Central memory CD4-positive, alpha-beta T cell (primary cell): ENCODE measurements around the gene NR2F2.

ENCODE experiments used
- DNase-seq: peaks from one replicate; pipeline ENCODE4 v3.0.0; 2022

Gene NR2F2

DNA sequence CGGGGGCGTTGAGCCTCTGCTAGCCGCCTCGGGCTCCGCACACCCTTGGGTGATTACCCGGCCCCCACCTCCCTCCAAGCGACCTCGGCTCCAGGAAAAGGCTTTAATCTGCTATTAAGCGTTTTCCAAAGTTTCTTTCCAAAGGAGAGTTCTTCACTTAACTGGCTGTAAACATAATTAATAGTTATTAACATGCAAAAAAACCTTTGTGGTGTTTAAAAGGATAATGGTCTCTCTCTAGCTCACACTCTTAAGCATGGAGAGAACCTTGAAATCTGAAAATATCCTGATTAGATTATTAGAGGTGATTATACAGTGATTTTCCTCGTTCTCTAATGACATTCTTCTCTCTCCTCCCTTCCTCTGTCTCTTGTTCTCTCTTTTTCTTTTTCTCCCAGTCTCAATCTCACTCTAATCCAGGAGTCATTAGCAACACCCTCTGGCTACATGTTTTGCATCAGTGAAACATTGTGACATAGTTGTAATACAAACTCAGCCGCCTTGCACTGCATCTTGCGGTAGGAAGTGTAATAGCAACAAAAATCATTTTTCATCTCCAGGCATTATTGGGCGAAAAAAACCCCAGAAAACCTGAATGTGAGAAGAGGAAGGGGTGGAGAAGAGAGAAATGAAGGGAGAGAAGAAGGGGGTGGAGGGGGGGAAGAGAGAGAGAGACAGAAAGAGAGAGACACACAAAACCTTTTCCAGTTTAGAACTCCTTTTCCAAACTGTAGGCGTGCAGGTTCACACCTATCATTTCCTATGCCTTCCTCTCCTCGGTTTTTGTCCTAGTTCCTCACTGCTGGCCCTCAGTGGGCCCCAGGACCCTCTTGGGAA, 24.4 kb downstream of the NR2F2 start:
- DNase-seq: no peak

- DNase-seq: no peak
These were observed 25.2 kb downstream of the NR2F2 start for GRCh38 chr15:96355568-96356187.

- peak; percentile 47 for DNase-seq
These were observed 26.3 kb downstream of the NR2F2 start for GRCh38 chr15:96356494-96357455.

DNA sequence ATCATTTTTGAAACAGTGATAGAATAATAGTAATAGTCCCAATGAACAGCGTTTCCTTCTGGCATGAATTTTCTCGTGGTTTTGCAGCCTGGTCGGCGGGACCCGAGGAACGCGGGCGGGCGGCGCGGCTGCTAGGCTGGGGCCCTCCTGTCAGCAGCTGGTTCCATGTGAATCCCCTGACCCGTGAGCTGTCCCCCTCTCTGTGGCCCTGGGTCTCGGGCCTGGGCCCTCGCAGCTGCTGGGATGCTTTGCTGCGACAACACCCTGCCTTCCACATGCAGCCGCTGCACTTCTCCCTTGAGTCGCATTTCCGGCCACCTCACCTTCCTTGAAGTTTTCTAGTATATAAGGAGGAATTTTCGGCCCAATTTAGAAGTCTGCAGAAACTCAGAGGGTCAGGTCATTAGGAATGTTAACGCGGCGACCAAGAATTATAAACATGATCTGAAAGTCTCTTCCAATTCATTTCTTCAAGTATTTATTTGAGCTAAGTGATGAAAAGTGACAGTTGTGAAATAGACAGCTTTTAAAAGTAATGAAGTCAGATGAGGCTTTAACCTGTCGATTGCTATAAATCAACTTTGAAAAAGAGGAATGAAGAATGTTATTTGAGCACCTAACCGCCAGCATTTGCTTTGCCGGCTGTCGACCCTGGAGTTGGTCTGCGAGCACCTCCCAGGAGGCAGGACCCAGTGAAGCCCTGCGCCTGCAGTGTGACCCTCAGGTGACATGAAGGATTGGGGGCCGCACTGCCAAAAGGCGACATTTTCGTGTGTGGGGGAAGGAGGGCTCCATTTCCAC, 27.7 kb downstream of the NR2F2 start:
- DNase-seq: no peak

DNA sequence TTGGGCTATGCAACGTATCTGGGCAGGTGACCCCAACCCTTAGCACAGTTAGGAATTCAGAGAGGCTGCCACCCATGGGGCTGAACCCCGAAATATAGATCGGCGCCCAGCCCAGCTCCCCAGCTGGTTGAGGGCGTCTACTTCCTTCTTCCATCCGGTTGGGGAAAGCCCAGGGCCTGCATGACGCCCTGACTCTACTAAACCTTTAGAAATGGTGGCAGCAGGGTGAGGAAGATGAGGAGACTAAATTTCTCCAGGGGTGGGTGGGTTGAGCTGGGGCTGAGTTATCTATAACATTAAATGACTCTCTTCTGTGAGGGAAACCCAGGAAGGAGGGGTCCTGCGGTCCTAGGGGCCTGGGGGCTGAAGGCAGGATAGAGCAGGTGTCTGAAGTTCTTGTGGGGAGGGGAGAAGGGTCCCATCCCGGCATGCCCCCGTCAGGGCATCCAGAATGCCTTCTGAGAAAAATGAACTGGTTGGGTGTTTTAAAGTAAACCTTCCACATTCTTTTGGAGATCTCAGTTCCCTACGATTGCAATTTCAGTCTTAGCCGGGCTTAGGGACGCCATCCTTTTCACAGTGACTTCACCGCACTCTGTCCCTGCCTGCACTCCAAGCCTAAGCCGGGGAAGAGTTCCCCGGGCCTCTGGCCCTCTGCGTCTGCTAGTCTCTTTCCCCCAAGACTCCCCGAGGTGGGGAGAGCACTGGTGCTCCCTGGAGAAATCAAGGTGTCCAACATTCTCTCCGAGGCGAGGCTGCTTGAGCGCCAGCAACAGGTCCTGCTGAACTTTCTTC, 28.5 kb downstream of the NR2F2 start:
- DNase-seq: no peak

DNA sequence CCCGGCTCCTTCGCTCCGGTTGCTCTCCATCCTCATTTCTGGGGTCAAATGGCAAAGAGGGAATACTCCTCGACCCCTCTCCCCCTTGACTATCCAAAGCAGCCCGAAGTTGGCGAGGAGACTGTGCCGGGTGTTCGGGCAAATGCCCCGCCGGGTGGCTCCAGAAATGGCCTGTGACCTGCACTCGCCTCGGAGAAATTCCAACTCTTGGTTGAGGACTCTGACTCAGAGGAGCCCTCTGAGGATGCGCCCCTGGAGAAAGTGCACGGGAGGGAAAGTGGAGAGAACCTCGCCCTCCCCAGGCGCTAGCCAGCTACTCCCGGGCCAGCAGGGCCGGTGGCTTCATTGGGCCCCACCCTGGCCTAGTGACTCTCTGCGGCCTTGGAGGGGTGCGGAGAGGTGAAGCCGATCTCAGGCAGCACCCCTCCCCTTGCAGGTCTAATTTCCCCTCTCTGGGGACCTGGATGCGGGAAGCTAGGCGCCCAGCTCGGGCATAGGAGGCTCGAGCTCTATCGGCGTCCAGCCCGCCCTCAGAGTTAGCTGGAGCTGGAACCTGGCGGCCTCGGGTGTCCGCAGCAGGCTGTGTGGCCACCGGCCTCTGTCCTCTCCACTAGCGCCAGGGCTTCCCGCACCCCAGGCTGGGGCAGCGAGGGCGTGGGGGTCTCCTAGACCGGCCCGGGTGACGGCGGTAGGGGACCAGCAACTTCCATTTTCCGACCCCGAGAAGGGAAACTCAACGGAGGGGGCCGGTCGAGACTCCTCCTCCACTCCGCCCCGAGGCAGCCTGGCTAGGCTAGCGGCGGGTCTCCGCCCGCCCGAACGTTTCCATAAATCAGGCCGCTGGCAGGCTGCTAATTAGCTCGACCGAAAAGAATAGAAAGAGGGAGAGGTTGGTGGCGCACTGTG, 29.4 kb downstream of the NR2F2 start:
- no peak for DNase-seq

DNA sequence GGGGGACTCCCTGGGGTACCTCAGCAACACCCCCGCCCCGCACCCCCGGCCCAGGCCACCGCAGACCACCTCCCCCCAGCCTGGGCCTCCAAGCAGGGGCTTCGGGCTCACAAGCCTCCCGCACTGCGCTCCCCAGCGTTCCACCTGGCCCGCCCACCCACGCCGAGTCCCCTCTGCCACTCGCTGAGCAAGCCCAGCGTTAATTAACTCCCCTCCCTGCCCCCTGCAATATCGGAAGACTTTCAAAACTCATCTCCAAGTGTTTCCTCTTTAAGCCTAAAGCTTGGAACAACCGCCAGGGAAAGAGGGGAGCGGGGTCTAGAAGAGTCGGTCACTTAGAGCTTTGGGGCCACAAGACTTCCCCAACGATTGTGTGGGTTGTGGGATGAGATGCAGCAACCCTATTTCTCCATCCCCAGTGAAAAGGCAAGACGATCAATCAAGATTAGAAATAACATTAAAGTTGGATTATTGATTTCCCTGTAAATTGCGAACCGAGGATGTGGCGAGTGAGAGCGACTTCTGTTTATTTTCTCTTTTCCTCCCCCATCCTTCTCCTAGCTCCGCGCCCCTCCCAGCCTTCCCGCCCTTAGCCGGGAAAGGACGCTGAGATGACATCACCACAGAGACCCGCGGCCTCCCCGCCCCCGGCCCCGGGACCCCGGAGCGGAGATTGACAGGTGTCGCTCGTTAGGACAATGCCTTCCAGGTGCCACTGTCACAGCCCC, 30.2 kb downstream of the NR2F2 start:
- no peak for DNase-seq

GRCh38 chr15:96361309-96362010, 31.0 kb downstream of the NR2F2 start:
- DNase-seq: no peak

DNA sequence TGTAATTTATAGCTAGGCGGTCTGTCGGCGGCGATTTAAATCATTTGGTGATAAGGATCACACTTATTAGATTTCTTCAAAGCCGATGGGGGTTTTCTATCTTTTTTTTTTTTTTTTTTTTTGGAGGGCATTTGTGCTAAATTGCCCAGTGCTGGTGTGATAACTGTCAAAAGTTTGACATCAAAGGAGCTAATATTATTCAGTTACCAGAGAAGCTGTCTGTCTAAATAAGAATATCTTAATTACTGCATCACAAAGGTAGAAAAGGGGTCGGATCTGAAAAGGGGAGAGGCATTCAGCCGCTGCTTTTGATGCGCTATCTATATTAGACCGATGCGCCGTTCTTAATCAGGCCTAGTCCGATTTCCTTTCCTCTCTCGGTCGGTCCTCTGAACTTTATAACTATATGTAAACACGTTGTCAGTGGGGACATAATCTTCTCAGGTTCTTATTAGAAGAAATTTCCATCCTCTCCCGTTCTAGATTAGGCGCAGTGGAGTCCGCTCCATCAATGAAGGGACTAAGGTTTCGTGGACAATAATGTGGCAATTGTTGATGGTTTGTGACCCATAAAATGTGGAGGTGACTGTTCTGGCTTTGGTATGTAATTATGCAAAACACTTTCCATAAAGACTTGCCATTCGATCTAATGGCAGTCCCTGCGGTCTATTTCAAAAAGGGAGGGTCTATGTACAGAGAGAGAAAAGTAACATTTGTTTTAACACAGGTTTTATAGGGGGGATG, 31.7 kb downstream of the NR2F2 start:
- no peak for DNase-seq

GRCh38 chr15:96362755-96363651, 32.5 kb downstream of the NR2F2 start:
- no peak for DNase-seq

DNA sequence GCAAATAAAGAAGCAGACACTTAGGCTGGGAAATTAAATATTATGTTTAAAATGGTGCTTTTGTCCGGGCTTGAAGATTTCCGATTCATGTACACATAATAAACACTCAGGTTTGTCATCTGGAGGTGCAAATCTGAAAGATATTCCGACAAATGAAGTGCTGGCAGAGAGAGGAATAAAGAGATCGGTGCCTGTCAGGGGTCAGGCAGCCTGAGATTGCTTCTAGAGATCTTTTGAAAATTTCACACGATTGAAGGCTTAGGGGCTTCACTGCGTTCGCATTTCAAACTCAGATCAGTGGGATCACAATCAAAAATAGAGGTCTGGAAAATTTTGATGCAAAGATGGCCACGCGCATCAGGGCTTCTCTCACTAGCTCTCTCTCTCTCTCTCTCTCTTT, 33.2 kb downstream of the NR2F2 start:
- DNase-seq: no peak

DNA sequence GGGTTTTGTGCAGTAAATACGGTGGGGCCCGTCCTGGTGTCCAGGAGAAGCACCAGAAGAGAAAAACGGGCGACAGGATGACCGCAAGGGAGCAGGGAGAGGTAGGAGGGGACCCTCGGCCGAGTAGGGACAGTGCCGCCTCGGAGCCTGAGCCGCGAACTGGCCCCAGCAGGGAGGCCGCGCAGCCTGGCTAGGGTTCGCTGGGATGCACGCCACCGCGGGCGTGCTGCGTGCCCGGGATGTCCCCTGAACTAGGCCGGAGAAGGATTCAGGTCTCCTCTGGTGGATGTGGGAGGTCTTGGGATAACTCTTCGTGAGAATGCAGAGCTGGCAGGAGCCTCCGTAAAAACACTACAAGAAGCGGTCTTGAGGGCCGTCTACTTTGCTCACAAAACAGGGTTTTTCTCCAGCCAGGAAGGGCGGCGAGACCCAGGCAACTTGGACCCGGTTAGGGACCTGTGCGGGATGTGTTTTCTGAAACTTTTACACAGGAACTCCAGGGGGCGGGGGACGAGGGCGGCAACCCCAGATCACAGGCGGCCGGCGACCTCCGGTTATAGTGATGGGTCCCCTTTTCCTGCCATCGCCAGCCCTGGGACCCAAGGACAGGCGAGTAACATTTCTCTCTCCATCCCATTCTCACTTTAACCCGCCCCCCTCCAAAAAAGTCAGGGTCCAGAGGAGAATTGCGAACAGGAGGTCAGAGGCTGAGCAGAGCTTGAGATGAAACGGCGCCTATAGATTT, 35.5 kb downstream of the NR2F2 start:
- no peak for DNase-seq

GRCh38 chr15:96366526-96366877, 36.0 kb downstream of the NR2F2 start:
- DNase-seq: no peak

GRCh38 chr15:96367311-96368200, 37.1 kb downstream of the NR2F2 start:
- no peak for DNase-seq

GRCh38 chr15:96369351-96369750, 38.9 kb downstream of the NR2F2 start:
- DNase-seq: no peak
